Measurements from ENCODE around the gene SF3B2. TPM values are rescaled to one million over a fixed set of nuclear protein-coding genes. Genes with fewer than 3 reads are reported as not detected.
"Not testable (repeated sequence)": the region's sequence is repeated elsewhere in the genome, so short reads cannot be mapped to it uniquely, and the experiment has no call there.

The SF3B2 gene
- total RNA-seq, 1 donor from 2014 or later: 161 TPM

DNA sequence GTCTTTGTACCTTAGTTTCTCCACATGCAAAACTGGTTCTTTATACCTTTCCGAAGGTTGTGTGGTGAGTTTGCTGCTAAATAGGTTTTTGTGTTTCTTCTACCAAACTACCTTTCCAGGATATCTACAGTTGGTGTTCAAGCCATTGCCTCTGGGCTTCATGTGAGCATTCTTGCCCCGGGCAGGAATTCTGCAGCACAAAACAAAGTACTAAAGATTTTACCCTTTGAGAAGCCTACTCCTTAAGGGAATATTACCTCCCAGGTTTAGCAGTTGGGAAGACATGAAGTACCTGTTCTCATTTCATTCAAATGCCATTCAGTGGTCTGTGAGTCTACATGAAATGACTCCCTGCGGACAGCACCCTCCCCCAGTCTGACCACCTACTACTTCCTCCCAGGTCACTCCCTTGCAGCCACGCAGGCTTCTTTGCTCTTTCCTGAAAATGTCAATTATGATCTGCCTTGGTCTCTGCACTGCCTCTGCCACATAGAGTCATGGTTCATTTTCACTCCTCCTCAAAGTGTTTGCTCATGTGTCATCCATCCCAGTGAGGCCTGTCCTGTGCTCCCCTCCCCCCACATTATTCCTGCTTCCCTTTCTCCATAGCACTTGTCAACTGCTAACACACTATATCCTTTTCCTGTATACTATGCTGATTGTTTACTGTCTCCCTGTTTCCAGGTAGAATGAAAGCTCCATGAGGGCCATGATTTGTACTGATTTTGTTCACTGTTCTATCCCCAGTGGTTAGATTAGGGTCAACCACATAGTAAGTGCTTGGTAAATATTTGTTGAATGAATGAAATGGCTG, 54.8 kb downstream of the SF3B2 start:
- DNase-seq (ENCODE audit: low spot score): no peak

DNA sequence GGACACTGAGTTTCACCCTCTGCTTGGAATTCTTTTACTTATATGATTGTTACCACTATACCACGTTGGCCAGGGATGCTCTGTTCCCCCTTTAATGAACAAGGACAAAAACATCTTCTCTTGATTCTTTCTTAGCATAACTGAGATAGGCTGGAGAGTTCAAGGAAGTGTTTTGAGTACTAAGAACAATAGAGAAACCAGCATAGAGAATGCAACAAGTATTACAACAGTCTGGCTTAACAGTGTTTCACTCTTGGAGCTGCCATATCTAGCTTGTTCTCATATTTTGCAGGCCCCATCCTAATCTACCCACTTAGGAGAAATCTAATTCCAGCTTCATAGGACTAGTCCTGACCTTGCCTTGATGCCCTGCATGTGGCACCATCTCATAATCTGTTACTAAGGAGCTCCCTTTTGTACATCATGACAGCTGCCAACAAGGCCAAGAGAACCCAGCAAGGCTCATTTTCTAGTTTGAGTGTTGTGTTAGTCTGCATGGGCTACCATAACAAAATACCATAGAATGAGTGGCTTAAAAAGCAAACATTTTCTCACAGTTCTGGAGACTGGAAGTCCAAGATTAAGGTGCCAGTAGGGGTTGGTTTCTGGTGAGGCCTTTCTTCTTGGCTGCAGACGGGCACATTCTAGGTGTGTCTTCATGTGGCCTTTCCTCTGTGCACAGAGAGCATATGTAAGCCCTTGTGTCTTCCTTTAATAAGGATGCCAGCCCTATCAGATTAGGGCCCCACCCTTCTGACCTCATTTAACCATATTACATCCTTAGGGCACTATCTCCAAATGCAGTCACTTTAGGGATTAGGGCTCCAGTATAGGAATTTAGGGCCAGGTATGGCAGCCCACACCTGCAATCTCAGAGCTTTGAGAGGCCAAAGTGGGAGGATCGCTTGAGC, 55.7 kb downstream of the SF3B2 start:
- no peak for DNase-seq (ENCODE audit: low spot score)

DNA sequence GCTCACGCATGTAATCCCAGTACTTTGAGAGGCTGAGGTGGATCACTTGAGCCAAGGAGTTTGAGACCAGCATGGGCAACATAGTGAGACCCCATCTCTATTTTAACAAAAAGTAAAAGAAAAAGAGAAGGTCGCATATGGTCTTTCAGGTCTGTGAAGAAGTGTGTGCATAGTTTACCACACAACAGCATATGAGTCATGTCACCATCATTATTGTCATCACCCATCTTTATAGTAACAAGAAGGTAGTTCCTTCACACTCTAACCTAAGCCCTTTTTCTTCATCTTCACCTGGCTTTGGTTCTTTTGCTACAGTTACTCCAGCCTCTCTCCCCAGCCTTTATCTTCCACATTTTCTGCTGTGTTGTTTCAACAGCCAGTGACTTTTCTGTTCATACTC, 57.1 kb downstream of the SF3B2 start:
- DNase-seq (ENCODE audit: low spot score): no peak

- no peak for DNase-seq (ENCODE audit: low spot score)
Observed at GRCh38 chr11:66111158-66111557, 59.0 kb downstream of the SF3B2 start.

DNA sequence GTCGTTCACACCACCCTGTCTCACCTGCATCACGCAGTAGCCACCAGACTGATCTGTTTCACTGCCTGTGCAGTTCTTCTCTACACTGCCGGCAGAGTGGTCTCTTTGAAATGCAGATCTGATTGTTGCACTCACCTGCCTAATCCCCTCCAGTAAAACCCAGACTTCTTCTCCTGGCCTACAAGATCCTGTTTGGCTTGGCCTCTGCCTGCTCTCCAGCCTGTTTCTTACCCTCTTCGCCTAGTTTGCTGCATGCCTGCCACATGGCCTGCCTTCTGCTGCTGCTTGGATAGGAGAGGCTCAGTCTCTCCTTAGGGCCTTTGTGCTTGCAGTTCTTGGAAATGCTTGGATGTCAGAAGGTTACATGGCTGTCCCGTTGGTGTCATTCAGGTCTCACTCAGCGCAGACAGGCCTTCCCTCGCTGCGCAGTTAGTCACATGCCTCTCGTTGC, 59.9 kb downstream of the SF3B2 start:
- DNase-seq (ENCODE audit: low spot score): no peak

DNA sequence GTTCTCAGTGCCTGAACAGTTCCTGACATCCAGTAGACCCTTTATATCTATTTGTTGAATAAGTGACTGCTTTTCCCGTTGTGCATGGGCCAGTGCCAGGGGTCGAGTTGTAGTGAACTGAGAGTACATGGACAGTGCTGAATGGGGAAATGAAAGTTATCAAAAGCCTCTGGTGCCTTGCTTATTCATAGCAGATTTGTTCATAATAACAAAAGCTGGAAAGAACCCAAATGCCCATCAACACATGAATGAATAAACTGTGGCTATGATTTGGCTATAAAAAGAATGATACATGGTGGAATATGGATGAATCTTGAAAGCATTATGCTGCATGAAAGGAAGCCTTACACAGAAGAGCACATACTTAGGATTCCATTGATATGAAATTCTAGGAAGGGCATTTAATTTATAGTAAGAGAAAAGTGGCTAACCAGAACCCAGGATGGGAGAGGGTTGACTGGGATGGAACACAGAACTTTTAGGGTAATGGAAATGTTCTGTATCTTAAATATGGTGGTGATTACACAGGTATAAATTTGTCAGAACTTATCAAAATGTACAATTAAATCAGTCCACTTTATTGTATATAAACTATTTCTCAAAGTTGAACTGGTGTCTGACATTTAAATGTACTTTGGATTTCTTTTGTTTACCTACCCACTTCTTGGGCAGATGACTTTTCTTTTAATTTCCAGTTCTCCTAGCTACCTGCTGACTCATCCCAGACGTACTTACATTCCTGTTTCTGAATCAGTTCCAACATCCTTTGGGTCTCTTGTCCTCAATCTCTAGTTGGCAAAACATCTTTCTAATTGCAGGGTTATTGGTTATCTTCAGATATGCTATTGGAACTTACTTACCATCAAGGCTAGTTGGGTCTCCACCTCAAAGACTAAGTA, 60.7 kb downstream of the SF3B2 start:
- DNase-seq (ENCODE audit: low spot score): no peak

DNA sequence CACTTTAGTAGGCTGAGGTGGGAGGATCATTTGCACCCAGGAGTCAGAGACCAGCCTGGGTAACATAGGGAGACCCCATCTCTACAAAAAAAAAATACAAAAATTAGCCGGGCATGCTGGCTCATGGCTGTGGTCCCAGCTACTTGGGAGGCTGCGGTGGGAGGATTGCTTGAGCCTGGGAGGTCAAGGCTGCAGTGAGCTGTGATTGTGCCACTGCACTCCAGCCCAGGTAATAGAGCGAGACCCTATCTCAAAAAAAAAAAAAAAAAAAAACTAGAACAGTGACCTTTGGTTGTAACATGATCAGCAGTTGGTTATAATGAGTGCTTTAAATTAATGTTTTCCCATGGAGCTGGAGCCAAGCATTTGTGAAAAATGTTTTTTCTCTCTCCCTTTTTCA, 62.8 kb downstream of the SF3B2 start:
- not testable (repeated sequence) for DNase-seq (ENCODE audit: low spot score)

DNA sequence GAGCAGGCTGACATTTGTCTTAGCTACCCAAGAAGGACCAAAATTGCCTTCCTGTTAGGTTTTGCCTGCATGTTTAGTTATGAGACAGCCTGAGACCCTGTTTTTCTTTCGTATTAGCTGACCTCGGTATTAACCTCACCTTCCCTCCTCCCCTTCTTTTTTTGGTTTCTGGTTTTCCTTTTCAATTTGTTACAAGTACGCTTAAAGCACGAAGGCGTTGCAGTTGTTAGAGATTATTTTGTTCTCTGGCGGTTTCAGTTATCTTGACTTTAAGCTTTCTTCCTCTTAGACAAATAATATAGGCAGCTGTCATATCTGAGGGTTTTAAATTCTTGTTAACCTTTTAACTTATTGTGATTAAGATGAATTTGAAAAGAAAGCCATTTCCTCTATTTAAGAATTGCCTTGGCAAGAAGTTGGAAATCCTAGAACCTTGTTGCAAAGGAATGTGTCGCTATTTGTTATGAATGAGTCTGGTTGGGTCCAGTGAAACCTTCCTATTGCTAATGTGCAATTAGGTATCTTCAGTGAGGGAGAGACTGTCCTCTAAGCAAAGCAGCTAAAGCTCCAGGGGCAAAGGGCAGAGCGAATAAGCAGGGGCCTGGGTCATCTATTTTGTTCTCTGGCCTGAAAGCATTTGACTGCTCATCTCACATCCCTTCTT, 63.6 kb downstream of the SF3B2 start:
- no peak for DNase-seq (ENCODE audit: low spot score)

DNA sequence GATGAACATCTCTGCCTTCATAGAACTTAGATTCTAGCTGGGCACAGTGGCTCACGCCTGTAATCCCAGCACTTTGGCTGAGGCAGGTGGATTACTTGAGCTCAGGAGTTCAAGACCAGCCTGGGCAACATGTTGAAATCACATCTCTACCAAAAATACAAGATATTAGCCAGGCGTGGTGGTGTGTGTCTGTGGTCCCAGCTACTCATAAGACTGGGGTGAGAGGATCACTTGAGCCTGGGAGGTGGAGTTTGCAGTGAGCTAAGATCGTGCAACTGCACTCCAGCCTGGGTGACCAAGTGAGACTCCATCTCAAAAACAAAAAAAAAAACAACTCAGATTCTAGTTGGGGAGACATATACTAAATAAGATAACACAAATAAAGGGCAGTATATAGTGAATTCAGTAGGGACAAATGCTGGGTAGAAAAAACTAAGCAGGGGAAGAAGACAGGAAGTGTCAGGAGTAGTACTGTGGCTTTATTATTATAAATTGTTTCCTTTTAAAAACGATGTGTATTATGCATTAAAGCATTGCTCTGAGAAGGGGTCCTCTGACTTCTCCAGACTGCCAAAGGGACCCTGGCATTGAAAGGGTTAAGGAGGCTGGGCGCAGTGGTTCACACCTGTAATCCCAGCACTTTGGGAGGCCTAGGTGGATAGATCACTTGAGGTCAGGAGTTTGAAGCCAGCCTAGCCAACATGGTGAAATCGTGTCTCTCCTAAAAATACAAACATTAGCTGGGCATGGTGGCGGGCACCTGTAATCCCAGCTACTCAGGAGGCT, 64.6 kb downstream of the SF3B2 start:
- DNase-seq (ENCODE audit: low spot score): no peak

DNA sequence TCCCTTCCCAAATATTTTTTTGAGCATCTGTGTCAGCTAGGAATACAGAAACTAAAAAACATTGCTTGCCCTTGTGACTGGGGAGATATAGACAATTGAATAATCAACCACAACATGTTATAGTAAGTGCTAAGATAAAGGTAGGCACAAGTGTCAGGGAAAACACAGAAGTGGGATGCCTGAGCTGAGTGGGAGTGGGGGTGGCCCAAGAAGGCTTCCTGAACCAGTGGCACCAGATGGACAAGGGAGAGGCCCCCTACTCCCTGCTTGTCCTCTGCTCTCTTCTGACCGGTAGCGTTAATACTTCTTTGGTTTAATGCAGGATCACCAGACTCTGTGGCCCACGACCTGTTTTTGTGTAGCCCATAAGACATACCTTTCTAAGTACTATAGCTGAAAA, 66.7 kb downstream of the SF3B2 start:
- no peak for DNase-seq (ENCODE audit: low spot score)

Other genes with a start within 250 kb of the SF3B2 start
- 1.4 TPM for gene SNX32, start 218.4 kb upstream of the SF3B2 start, total RNA-seq
- 692 TPM for gene CFL1, start 194.2 kb upstream of the SF3B2 start, total RNA-seq
- gene MUS81, start 191.9 kb upstream of the SF3B2 start, total RNA-seq: 63.1 TPM
- 86.5 TPM for gene EFEMP2, start 179.6 kb upstream of the SF3B2 start, total RNA-seq
- gene CTSW, start 172.5 kb upstream of the SF3B2 start, total RNA-seq: 2.7 TPM
- 55.1 TPM for gene FIBP, start 163.9 kb upstream of the SF3B2 start, total RNA-seq
- gene CCDC85B, start 161.7 kb upstream of the SF3B2 start, total RNA-seq: 28.3 TPM
- 1.2 TPM for gene FOSL1, start 152.0 kb upstream of the SF3B2 start, total RNA-seq
- 44.8 TPM for gene C11orf68, start 133.3 kb upstream of the SF3B2 start, total RNA-seq
- gene DRAP1, start 132.9 kb upstream of the SF3B2 start, total RNA-seq: 90.1 TPM
- not detected for gene TSGA10IP, start 106.9 kb upstream of the SF3B2 start, total RNA-seq
- gene SART1, start 90.6 kb upstream of the SF3B2 start, total RNA-seq: 41.0 TPM
- 29.2 TPM for gene EIF1AD, start 50.2 kb upstream of the SF3B2 start, total RNA-seq
- gene BANF1, start 49.9 kb upstream of the SF3B2 start, total RNA-seq: 165 TPM
- 1.0 TPM for gene CST6, start 40.4 kb upstream of the SF3B2 start, total RNA-seq
- gene CATSPER1, start 25.9 kb upstream of the SF3B2 start, total RNA-seq: 0.92 TPM
- 0.78 TPM for gene GAL3ST3, start 3.2 kb upstream of the SF3B2 start, total RNA-seq
- 68.0 TPM for gene PACS1, start 17.9 kb downstream of the SF3B2 start, total RNA-seq
- gene KLC2, start 205.3 kb downstream of the SF3B2 start, total RNA-seq: 60.8 TPM
- 187 TPM for gene RAB1B, start 216.3 kb downstream of the SF3B2 start, total RNA-seq
- 1.1 TPM for gene CNIH2, start 225.8 kb downstream of the SF3B2 start, total RNA-seq
- 103 TPM for gene YIF1A, start 236.8 kb downstream of the SF3B2 start, total RNA-seq
- 61.6 TPM for gene TMEM151A, start 239.5 kb downstream of the SF3B2 start, total RNA-seq

Measured in mucosa of gallbladder (tissue), 1 donor.